Iris pigment epithelial cell (primary cell): ENCODE measurements around the gene GKAP1.
"Not testable (repeated sequence)": the region's sequence is repeated elsewhere in the genome, so short reads cannot be mapped to it uniquely, and the experiment has no call there.

Source experiments
- DNase-seq: peaks from one replicate; pipeline ENCODE4 v3.0.0-alpha.2; 2011; ENCODE audit warnings: low read depth

Gene GKAP1

DNA sequence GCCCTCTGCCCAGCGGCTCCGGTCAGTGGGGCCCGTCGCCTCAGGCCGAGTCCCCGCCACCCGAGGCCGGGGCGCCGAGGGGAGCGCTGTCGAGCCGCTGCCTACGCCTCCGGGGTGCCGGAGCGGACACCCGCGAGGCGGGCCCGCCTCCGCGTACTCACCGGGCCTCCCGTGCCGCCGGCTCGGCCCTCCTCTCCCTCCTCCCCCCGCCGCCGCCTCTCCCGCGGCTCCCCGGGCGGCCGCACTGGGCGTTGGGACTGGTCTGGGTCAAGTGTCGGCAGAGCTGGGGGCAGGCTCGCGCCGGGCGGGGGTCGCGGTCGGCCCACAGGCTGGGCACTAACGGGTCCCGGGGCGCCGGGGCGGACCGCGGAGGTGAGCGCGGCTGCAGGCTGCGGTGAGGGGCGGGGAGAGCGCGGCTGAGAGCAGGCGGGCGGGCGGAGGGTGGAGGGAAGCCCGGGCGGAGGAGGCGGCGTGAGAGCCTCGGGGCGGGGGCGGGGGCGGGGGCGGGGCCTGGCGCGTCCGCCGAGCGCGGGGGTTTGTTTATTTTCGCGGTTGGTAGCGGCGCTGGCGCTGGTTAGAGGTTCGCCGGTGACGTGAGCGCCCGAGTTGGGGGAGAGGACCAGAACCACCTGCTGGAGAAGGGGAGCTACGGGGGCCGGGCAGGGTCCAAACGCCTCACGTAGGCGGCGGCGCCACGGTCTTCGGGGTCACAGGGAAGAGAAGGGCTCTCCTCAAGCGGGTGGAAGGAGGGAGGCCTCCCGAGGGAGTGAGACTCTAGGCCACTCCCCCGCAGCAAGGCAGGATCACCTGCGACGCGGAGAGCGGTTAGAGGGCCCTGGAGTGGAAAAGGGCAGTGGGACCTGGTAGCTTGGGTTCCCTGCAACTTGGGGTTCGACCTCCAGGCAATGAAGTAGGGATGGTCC lies at the start of gene GKAP1:
GKAP1 (minus strand) TSS at position 414 of the 923 bp plus-strand sequence. CDS start 11,252 bp downstream, outside the sequence.
- peak; percentile 53 for DNase-seq

DNA sequence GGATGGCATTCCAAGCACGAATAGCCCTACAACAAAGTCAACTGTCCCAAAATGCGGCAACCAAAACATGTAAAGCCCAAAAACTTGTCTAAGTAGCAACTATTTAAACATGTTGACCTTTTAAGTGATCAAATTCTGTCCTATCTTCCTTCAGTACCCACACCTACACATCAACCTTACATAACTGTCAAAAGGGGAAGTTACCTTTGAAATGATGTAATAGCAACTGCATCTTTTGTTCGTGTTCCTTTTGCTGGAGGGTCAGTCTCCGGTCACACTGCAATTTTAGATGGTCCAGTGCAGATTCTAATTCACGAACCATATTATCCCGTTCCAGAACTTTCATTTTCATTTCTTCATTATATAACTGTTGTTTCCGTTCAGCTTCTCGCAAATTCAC lies 32.3 kb upstream of the GKAP1 start:
- DNase-seq: not testable (repeated sequence)

DNA sequence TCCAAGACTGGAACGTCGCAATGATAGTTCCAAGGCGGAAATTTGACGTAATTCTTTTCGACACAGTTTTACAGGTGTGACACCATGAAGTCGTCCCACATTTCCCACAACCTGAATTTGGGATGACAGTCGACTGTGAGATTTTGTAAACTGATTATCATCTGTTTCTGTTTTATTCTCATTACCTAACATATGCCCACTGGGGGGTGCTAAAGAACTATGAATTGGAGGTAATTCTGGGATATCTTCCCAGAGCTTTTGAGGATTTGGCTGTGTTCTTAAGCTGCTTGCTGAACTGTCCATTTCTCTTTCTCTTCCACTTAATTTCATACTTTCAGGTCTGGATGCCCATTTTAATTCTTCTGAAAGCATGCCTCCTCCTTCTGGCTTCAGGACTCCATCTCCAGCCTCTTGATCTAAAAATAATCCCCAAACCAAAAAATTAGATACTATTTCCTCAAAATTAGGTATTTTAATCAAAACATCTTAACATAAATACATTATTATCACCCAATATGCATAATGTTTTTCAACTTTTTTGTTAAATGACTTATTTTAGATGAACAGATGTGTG lies 19.6 kb upstream of the GKAP1 start:
- DNase-seq: not testable (repeated sequence)

DNA sequence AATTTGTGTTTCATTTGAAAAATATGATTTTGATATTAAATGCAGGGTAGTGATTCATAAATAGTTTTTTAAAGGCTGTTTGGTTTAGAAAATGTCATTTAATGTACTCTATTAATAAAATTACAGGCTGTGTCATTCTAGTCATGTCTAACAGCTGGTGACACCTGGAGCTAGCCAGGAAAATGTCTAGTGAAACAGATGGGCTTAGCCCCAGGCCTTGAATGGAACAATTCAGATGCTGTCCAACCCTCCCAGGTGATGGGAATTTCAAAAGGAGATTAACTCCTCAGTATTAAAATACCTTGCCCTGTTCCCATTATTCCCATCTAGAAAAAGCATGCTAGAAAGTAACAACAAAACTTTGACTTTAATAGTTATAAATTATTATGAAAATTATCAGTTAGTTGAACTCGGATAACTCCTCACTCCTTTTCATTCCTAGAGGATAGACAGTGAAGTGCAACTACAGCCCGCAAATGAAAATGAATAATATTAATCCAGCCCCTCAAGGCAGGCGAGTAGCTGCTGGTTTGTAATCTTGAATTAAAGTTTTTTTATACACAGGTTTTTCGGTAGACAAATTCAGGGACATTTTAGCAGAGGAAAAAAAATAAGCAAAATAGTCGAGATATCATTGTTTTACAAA lies 13.0 kb upstream of the GKAP1 start:
- not testable (repeated sequence) for DNase-seq

GRCh38 chr9:83824986-83825623 lies 7.5 kb upstream of the GKAP1 start:
- peak; percentile 61 for DNase-seq

DNA sequence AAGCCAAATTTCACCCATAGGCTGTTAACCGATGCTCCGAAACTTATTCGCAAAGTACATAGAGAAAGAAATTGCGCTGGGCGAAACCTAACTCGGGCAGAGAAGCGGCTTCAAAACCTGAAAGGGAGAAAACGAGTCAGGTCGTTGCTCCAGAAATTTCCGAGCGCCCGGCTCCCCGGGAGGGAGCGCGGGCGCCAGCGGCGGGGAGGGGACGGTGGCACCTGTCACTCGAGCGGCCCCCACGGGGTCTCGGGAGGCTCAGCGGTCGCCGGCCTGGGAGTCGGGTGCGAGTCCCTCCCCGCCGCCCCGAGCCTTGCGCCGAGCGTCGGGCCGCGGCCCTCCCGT lies 586 bp downstream of the GKAP1 start:
- not testable (repeated sequence) for DNase-seq

DNA sequence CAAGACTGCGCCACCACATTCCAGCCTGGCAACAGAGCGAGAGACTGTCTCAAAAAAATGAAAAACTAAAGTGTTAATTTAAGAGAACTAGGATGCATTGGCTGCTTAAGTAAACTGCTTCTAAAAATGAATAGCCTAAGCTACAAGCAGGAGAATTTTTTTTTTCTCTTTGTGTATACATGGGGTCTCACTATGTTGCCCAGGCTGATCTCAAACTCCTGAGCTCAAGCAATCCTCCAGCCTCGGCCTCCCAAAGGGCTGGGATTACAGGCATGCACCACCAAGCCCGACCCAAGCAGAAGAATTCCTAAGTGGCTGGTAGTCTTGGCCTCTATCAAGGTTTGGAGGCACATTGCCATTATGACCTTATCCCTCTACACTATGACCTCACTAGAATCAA lies 2.4 kb downstream of the GKAP1 start:
- not testable (repeated sequence) for DNase-seq

GRCh38 chr9:83809213-83809612 lies 8.4 kb downstream of the GKAP1 start:
- peak; percentile 2 for DNase-seq

DNA sequence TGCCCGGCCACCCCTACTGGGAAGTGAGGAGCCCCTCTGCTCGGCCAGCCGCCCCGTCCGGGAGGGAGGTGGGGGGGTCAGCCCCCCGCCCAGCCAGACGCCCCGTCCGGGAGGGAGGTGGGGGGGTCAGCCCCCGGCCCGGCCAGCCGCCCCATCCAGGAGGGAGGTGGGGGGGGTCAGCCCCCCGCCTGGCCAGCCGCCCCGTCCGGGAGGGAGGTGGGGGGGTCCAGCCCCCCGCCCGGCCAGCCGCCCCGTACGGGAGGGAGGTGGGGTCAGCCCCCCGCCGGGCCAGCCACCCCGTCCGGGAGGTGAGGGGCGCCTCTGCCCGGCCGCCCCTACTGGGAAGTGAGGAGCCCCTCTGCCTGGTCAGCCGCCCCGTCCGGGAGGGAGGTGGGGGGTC lies 13.1 kb downstream of the GKAP1 start:
- DNase-seq: not testable (repeated sequence)

GRCh38 chr9:83803941-83804340 lies 13.6 kb downstream of the GKAP1 start:
- DNase-seq: not testable (repeated sequence)

- no peak for DNase-seq
These were observed 17.1 kb downstream of the GKAP1 start for GRCh38 chr9:83800236-83801033.

DNA sequence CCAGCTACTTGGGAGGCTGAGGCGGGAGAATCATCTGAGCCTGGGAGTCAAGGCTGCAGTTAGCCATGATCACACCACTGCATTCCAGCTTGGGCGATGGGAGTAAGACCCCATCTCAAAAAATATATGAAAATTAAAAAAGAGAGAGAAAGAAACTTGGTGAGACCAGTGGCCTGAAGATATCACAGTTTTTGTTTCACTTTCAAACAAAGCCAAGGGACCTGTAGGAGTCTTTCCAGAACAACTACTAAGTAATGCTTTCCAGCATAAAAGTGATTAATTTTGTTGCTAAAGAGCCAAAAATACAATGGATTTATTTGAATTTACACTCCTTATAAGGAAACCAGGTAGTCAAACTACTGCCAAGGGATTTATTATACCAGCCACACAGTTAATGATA lies 23.5 kb downstream of the GKAP1 start:
- no peak for DNase-seq

DNA sequence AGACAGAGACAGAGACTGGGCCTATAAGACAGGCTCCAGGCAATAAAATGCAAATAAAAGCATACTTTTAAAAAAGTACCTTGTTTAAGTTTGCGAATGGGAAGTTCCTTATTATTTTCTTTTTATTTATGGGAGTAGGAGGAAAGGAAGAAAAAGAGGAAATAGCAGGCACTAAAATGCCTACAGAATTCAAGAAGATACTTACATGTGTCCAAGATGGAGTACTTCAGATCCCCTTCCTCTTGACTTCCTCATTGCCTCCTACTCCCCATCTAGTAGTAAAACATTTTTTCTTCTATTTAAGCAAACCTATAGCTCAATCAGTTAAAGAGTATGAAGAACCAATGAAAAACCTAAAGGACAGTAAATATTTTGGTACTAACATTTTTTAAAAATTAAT lies 24.8 kb downstream of the GKAP1 start:
- DNase-seq: no peak

DNA sequence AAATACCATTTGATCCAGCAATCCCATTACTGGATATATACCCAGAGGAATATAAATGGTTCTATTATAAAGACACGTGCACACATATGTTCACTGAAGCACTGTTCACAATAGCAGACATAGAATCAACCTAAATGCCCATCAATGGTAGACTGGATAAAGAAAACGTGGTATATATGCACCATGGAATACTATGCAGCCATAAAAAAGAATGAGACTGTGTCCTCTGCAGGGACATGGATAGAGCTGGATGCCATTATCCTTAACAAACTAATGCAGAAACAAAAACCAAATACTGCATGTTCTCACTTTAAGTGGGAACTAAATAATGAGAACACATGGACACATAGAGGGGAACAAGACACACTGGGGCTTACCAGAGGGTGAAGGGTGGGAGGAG lies 39.4 kb downstream of the GKAP1 start:
- no peak for DNase-seq

DNA sequence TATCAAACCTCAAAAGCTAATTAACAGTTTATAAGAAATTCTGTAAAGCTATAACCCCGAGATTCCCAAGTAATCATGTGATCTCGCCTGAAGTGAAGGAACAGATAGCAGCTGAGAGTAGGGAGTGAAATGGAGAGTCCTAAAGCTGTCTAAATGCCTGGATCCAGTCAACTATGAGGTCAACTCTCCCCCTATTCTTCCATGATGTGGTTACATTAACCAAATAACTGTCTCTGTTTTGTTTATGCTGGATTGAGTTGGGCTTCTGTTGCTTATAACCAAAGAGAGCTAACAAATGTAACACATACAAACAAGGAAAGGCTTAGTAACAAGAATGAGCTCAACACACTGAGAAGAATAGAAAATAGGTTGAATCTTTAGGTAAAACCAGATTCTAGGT lies 41.6 kb downstream of the GKAP1 start:
- DNase-seq: no peak

- DNase-seq: no peak
These were observed 44.7 kb downstream of the GKAP1 start for GRCh38 chr9:83772860-83773259.

DNA sequence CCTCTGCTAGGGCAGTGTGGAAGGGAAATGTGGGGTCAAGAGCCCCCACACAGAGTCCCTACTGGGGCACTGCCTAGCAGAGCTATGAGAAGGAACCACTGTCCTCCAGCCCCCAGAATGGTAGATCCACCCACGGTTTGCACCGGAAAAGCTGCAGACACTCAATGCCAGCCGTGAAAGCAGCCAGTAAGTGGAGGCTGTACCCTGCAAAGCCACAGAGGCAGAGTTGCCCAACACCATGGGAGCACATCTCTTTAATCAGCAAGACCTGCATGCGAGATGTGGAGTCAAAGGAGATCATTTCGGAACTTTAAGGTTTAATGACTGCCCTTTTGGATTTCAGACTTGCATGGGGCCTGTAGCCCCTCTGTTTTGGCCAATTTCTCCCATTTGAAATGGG lies 52.2 kb downstream of the GKAP1 start:
- no peak for DNase-seq

DNA sequence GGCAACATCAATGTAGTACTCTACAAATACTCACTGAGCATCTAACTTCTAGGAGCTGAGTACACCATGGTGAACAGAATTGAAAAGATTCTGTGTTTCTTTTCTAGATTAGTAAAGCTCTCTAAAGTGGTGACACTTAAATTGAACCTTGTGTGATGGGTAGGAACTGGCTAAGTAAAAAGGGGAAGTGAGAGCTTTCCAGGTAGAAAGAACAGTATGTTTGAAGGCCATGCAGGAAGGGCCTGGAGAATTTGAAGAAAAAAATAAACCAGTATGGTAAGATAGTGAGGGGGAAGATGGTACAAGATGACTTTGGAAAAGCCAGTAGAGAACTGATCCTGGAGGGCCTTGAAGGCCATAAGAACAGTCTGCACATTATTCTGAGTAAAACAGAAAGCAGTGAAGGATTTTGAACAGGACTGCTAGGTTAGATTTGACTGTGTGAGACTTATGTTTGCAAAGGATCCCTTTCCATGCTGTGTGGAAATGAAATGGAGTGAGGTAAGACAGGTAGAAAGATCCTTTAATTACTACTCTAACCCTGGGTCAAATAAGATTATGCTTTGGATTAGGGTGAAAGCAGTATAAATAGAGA lies 63.1 kb downstream of the GKAP1 start:
- no peak for DNase-seq

DNA sequence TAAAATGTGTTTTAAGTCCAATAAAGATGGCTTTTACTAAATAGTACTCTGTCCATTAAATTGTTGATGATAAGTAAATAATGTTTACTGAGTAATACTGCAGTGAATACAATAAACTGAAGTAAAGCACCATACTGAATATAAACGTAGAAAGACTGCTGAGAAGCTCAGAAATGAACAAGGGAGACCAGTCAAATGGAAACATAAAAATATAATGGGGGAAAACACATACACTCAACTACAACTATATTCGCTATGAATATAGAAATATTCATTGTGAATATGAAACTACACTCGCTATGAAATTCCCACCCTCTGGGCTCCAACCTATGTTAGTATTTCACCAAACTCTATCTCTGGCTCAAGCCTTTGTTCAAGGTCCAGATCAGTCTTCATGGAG lies 67.9 kb downstream of the GKAP1 start:
- no peak for DNase-seq

DNA sequence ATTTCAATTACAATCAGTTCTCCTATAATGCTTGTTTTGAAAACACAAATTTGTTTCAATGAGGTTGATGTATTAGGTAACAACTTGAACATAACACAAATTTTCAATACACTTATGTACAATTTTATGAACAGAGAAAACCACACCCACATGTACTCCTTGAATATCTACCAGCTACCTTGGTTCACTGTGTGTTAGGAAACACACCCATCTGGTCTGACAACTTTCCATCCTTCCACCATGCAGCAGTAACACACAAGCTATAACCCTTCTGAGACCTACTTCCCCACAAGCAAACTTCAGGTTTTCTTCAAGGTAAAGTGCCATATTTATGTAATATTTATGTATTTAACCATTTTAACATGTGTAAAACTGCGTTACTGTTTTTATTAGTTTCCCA lies 73.4 kb downstream of the GKAP1 start:
- no peak for DNase-seq

DNA sequence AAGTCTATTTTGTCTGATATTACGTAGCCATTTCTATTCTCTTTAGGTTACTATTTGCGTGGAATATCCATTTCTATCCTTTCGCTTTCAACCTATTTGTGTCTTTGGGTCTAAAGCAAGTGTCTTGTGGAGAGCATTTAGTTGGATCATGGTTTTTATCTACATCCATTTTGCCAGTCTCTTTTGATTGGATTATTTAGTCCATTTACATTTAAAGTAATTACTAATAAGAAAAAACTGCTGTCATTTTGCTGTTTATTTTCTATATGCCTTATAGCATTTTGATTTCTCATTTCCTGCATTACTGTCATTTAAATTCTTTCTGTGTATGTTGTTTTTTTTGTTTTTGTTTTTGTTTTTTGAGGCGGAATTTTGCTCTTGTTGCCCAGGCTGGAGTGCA lies 83.8 kb downstream of the GKAP1 start:
- DNase-seq: no peak
